Thyroid gland (tissue), 4 donors: ENCODE data around the gene POLR2C.

Experiments used
- CTCF ChIP-seq, 6 experiments: fragments of 200-600 bp in 3 of 6; fragments of 450-650 bp in 3 of 6; sonication (generic) in 3 of 6; IDR thresholded peaks; one replicate each; pipeline ENCODE4 v1.5.1; 2016 to 2019; ENCODE audit warnings: antibody characterized with exemption in 6 of 6, mild to moderate bottlenecking in 2 of 6, inconsistent platforms in 1 of 6, moderate library complexity in 1 of 6
- POLR2A ChIP-seq, 2 donors: fragments of 450-650 bp; IDR thresholded peaks; one replicate each; pipeline ENCODE4 v1.6.1; 2017; ENCODE audit warnings: antibody characterized with exemption in 2 of 2, mild to moderate bottlenecking in 2 of 2, moderate library complexity in 1 of 2

DNA sequence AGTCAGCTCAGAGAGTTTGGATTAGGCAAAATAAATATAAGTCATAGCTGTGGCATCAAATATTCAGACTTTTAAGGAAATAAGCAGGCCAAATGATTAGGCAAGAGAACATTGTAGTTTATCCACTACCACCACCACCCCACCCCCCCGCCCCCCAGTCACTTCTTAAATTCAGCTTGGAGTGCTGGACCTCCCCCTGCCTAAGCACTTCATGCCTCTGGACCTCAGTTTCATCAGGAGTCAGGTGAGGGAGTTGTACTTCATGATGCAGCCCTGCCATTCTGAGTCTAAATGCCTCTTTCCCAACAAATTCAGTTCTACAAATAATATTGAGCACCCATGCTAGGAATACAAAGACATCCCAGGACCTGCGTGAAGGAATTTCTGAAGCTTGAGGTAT, 2.0 kb downstream of the POLR2C start:
- no peak for TF ChIP-seq CTCF (IDR thresholded peaks at IDR 0.05)
- no peak for TF ChIP-seq POLR2A (IDR thresholded peaks at IDR 0.05)
